Measurements from ENCODE around the gene IGFN1. TPM values are rescaled to one million over a fixed set of nuclear protein-coding genes. Genes with fewer than 3 reads are reported as not detected.
A peak's percentile ranks its signal among the peaks of the same experiment; 100 is the strongest.

IGFN1 gene
- total and polyA plus RNA-seq, 10 of the 15 experiments (the other 5 are each of a cell fraction or from before 2014, with no cell fraction given), result not detected

DNA sequence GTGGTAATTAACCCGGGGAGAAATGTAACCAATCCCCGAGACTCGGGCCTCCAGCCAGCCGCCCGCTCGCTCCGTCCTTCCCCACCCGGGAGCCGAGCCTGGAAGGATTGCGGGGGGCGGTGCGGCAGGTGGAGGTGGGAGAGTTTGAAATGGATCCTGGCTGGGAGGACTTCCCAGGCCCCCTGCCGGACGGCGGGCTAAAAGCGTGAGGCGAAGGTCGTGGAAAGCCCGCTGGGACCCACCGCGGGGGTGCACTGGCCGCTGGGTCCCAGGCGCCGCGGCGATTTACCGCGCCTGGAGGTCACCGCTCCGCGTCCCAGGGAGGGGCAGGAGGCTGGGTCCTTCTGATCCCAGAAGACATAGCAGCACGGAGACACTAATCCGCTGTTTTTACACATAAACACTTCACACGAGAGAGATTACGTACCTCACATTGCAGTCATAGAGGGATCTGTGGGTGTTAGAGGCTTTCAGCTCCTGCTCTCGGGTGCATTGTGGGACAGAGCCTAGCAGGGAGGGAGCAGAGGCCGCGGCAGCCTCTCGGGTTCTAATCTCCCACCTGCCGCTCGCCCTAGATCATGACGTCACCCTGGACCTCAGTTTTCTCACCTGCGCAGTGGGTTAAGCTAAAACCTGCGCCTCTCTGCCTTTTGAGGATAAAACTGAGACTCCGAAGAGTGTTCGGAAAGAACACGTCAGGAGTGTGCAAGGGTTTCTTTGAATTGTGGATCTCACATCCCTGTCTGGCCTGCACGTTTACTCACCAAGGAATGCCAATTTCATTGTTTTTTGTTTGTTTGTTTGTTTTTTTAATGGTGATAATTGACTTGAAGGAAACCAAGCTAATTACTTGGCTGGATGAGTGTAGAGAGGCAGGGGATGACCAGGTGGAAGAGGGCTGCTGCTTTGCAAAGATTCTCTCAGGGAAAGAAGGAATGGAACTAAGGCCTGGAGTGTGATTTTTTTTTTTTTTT lies 19.3 kb upstream of the IGFN1 start:
- no peaks in the 10 kb centered on the region for H3K36me3 ChIP-seq (ENCODE audit: control insufficient read depth in 2 of 2, insufficient read depth in 2 of 2, low read length in 1 of 2)
- H3K27ac ChIP-seq (ENCODE audit: control insufficient read depth, insufficient read depth), result no peak overlapping the region
- in situ Hi-C loops (cut with MboI) (no loop called here), intact Hi-C loops (cut with micrococcal nuclease; ENCODE audit: unreplicated experiment) (no loop called here)
- ATAC-seq (peak; percentile 64), DNase-seq (ENCODE audit: low read depth, low spot score) (no peak), FAIRE-seq (peak; percentile 79)
- no peaks in the 10 kb centered on the region for H3K79me2 ChIP-seq (ENCODE audit: control insufficient read depth, insufficient read depth, low read length)
- no peaks in the 10 kb centered on the region for H4K20me1 ChIP-seq (ENCODE audit: control insufficient read depth, insufficient read depth)
- H3K4me2 ChIP-seq (ENCODE audit: control insufficient read depth, insufficient read depth), result peak overlapping the region; percentile 97
- POLR2A ChIA-PET, result interaction anchor here (0.7 kb wide), 1 partner anchor 14 kb away, joined by 3 read pairs; no protein-coding TSS in a partner anchor
- 16% methylated on average over 45 of the region's 48 CpGs for WGBS (ENCODE audit: insufficient coverage, insufficient replicate concordance, low lambda C conversion rate, missing lambda C conversion rate)
- peak overlapping the region; percentile 56; the same call in 1 of the 2 replicates for H3K9ac ChIP-seq (ENCODE audit: control insufficient read depth, insufficient read depth, low read length)
- H3K9me3 ChIP-seq (replicated peaks; ENCODE audit: control insufficient read depth, insufficient read depth, low read length), result no peaks in the 10 kb centered on the region
- SMC1A ChIA-PET (ENCODE audit: uncharacterized antibody, unreplicated experiment), result interaction anchor here (0.7 kb wide), 1 partner anchor 456 kb away, joined by 3 read pairs; no protein-coding TSS in a partner anchor
- H3K4me3 ChIP-seq, result peak overlapping the region; percentile 55; the same call in 1 of the 2 replicates
- H2AFZ ChIP-seq (ENCODE audit: control insufficient read depth, low read depth, low read length), result peak overlapping the region; percentile 84
- RAD21 ChIA-PET (ENCODE audit: unreplicated experiment), result interaction anchor here (1.2 to 1.6 kb wide), 2 partner anchors 17 to 51 kb away, joined by 3 to 5 read pairs; partner anchors contain the start of gene TMEM9
- H3K27me3 ChIP-seq (replicated peaks in 1 of 2; ENCODE audit: control insufficient read depth in 2 of 2, insufficient read depth in 2 of 2, low read length in 1 of 2), result no peaks in the 10 kb centered on the region; a peak in 2 of 4 replicates
- no TSS peak for BruUV-seq (replicated peaks)
- CTCF ChIA-PET, result interaction anchor here (0.6 kb wide), 1 partner anchor 268 kb away, joined by 3 read pairs; no protein-coding TSS in a partner anchor
- H3K4me1 ChIP-seq (ENCODE audit: control insufficient read depth, insufficient read depth, low read length), result peaks cover 7% of the 10 kb centered on the region
- 0 out of 2 replicates have a peak, but pooled peaks have one; percentile 36 for TF ChIP-seq NR2F1 (conservative IDR thresholded peaks at IDR 0.05)
- peak; percentile 25 to 46 (median 31); a peak in 4 of 6 replicates for TF ChIP-seq CTCF (IDR thresholded peaks at IDR 0.05 in 2 of 3, conservative IDR thresholded peaks at IDR 0.05 in 1 of 3; ENCODE audit: control insufficient read depth in 2 of 3, extremely low read depth in 1 of 3, insufficient read depth in 1 of 3, low read depth in 3 of 3, low read length in 3 of 3)
- TF ChIP-seq RCOR1 (conservative IDR thresholded peaks at IDR 0.05; ENCODE audit: low read depth, low read length), result no peak
- peak; percentile 19; the same call in 1 of the 2 replicates for TF ChIP-seq RUNX3 (IDR thresholded peaks at IDR 0.05; ENCODE audit: low read length)
- TF ChIP-seq RFX5 (IDR thresholded peaks at IDR 0.05; ENCODE audit: low read depth, low read length), result no peak
- TF ChIP-seq MEF2B (IDR thresholded peaks at IDR 0.05; ENCODE audit: partially characterized antibody, poor library complexity, severe bottlenecking), result peak; percentile 64
- peak in 1 of 2 experiments; percentile 10; a peak in 1 of 4 replicates for TF ChIP-seq IKZF2 (IDR thresholded peaks at IDR 0.05)
- TF ChIP-seq KLF5 (IDR thresholded peaks at IDR 0.05; ENCODE audit: partially characterized antibody), result no peak
- TF ChIP-seq ZNF217 (IDR thresholded peaks at IDR 0.05), result no peak
- TF ChIP-seq JUNB (IDR thresholded peaks at IDR 0.05), result peak; percentile 20; the same call in 1 of the 2 replicates
- TF ChIP-seq SRF (IDR thresholded peaks at IDR 0.05; ENCODE audit: low read depth in 2 of 2, low read length in 2 of 2), result no peak
- 0 out of 2 replicates have a peak, but pooled peaks have one; percentile 36 for TF ChIP-seq GATAD2B (conservative IDR thresholded peaks at IDR 0.05; ENCODE audit: low read depth)
- TF ChIP-seq, protein P1, sequence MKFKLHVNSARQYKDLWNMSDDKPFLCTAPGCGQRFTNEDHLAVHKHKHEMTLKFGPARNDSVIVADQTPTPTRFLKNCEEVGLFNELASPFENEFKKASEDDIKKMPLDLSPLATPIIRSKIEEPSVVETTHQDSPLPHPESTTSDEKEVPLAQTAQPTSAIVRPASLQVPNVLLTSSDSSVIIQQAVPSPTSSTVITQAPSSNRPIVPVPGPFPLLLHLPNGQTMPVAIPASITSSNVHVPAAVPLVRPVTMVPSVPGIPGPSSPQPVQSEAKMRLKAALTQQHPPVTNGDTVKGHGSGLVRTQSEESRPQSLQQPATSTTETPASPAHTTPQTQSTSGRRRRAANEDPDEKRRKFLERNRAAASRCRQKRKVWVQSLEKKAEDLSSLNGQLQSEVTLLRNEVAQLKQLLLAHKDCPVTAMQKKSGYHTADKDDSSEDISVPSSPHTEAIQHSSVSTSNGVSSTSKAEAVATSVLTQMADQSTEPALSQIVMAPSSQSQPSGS (IDR thresholded peaks at IDR 0.05; ENCODE audit: low read length), result peak; percentile 73
- no peak for TF ChIP-seq KAT2A (conservative IDR thresholded peaks at IDR 0.05; ENCODE audit: control insufficient read depth, low read depth, low read length)
- TF ChIP-seq, protein P2, sequence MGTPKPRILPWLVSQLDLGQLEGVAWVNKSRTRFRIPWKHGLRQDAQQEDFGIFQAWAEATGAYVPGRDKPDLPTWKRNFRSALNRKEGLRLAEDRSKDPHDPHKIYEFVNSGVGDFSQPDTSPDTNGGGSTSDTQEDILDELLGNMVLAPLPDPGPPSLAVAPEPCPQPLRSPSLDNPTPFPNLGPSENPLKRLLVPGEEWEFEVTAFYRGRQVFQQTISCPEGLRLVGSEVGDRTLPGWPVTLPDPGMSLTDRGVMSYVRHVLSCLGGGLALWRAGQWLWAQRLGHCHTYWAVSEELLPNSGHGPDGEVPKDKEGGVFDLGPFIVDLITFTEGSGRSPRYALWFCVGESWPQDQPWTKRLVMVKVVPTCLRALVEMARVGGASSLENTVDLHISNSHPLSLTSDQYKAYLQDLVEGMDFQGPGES (IDR thresholded peaks at IDR 0.05), result no peak
- TF ChIP-seq RB1 (IDR thresholded peaks at IDR 0.05; ENCODE audit: borderline replicate concordance), result 0 out of 2 replicates have a peak, but pooled peaks have one; percentile 22
- peak; percentile 60; the same call in 1 of the 2 replicates for TF ChIP-seq DPF2 (IDR thresholded peaks at IDR 0.05)
- peak; percentile 80 for TF ChIP-seq IKZF1 (conservative IDR thresholded peaks at IDR 0.05)

All from GM12878 (cell line).